CD14-positive monocyte (primary cell): ENCODE results near the gene RTN1. TPM values are rescaled to one million over a fixed set of nuclear protein-coding genes. Genes with fewer than 3 reads are reported as not detected.

ENCODE experiments used
- DNase-seq, 3 donors: peaks; one replicate each; pipeline ENCODE4 v3.0.0-alpha.2; 2011 to 2022
- H2AFZ ChIP-seq: 2 replicates; pipeline ENCODE4 v1.6.0; 2012; ENCODE audit warnings: mild to moderate bottlenecking, low read depth, low read length, inconsistent platforms; ENCODE audit not compliant: insufficient read depth, poor library complexity, severe bottlenecking
- H3K27ac ChIP-seq, 2 donors: 1 replicate in 1 of 2; 2 replicates in 1 of 2; pipeline ENCODE4 v1.5.1; 2012 to 2013; ENCODE audit warnings: low read length in 2 of 2, control low read depth in 1 of 2, inconsistent platforms in 1 of 2, low read depth in 1 of 2, mild to moderate bottlenecking in 1 of 2
- H3K27me3 ChIP-seq, 2 donors: one replicate each; pipeline versions ENCODE4 v1.6.0 to v1.6.1; 2011 to 2013; ENCODE audit warnings: low read length in 2 of 2; ENCODE audit not compliant: control insufficient read depth in 2 of 2, insufficient read depth in 2 of 2
- H3K36me3 ChIP-seq, 2 donors: replicated peaks in 1 of 2; 1 replicate in 1 of 2; 2 replicates in 1 of 2; pipeline versions ENCODE4 v1.5.1 to v1.6.1; 2012 to 2013; ENCODE audit warnings: low read length in 2 of 2, control low read depth in 1 of 2, inconsistent platforms in 1 of 2, mild to moderate bottlenecking in 1 of 2; ENCODE audit not compliant: insufficient read depth in 2 of 2, control insufficient read depth in 1 of 2
- H3K4me1 ChIP-seq, 2 donors: 1 replicate in 1 of 2; 2 replicates in 1 of 2; pipeline versions ENCODE4 v1.5.1 to v1.6.1; 2012 to 2013; ENCODE audit warnings: low read length in 2 of 2, control low read depth in 1 of 2, inconsistent platforms in 1 of 2, mild to moderate bottlenecking in 1 of 2, moderate library complexity in 1 of 2; ENCODE audit not compliant: insufficient read depth in 2 of 2, control insufficient read depth in 1 of 2
- H3K4me2 ChIP-seq: replicated peaks from 2 replicates; pipeline ENCODE3; 2012; ENCODE audit warnings: low read length, moderate library complexity, mild to moderate bottlenecking; ENCODE audit not compliant: poor library complexity, severe bottlenecking; ENCODE audit errors: extremely low read depth
- H3K4me3 ChIP-seq, 3 experiments: fragments of 200-600 bp in 1 of 3; sonication (generic) in 1 of 3; replicated peaks in 1 of 3; 1 replicate in 2 of 3; 2 replicates in 1 of 3; pipeline ENCODE4 v1.5.1; 2011 to 2013; ENCODE audit warnings: low read length in 3 of 3, mild to moderate bottlenecking in 3 of 3, control low read depth in 2 of 3, low read depth in 2 of 3, inconsistent platforms in 1 of 3, moderate library complexity in 1 of 3
- H3K79me2 ChIP-seq: 2 replicates; pipeline ENCODE4 v1.6.0; 2012; ENCODE audit warnings: mild to moderate bottlenecking, control low read depth, inconsistent platforms, low read length, moderate library complexity; ENCODE audit not compliant: insufficient read depth
- H3K9ac ChIP-seq: 2 replicates; pipeline ENCODE4 v1.6.0; 2017; ENCODE audit warnings: low read length, mild to moderate bottlenecking; ENCODE audit not compliant: insufficient read depth, poor library complexity, severe bottlenecking
- H3K9me3 ChIP-seq, 2 donors: replicated peaks in 1 of 2; 1 replicate in 1 of 2; 2 replicates in 1 of 2; pipeline versions ENCODE4 v1.5.1 to v1.6.1; 2012 to 2013; ENCODE audit warnings: low read length in 2 of 2, control low read depth in 1 of 2; ENCODE audit not compliant: control insufficient read depth in 1 of 2, insufficient read depth in 1 of 2
- H4K20me1 ChIP-seq: 2 replicates; pipeline ENCODE4 v1.6.0; 2012; ENCODE audit warnings: mild to moderate bottlenecking, low read length, control low read depth, moderate library complexity; ENCODE audit not compliant: insufficient read depth
- H3K27ac Mint-ChIP-seq, 7 donors: one replicate each; pipeline ENCODE4 v1.8.0; 2020; ENCODE audit warnings: mild to moderate bottlenecking in 7 of 7, mixed read lengths in 7 of 7, moderate library complexity in 6 of 7, inconsistent platforms in 2 of 7
- H3K27me3 Mint-ChIP-seq, 3 donors: one replicate each; pipeline ENCODE4 v1.8.0; 2021 to 2022; ENCODE audit warnings: low read depth in 3 of 3, mild to moderate bottlenecking in 3 of 3, mixed read lengths in 3 of 3, moderate library complexity in 3 of 3, inconsistent platforms in 1 of 3
- H3K36me3 Mint-ChIP-seq, 2 donors: one replicate each; pipeline ENCODE4 v1.8.0; 2020; ENCODE audit warnings: mixed read lengths in 2 of 2, inconsistent platforms in 1 of 2, mild to moderate bottlenecking in 1 of 2
- H3K4me1 Mint-ChIP-seq: one replicate; pipeline ENCODE4 v1.8.0; 2020; ENCODE audit warnings: mild to moderate bottlenecking, mixed read lengths
- H3K4me3 Mint-ChIP-seq, 2 donors: one replicate each; pipeline ENCODE4 v1.8.0; 2020; ENCODE audit warnings: mild to moderate bottlenecking in 2 of 2, mixed read lengths in 2 of 2, moderate library complexity in 1 of 2
- H3K9me3 Mint-ChIP-seq, 7 donors: one replicate each; pipeline ENCODE4 v1.8.0; 2020 to 2022; ENCODE audit warnings: mixed read lengths in 7 of 7, mild to moderate bottlenecking in 6 of 7, moderate library complexity in 6 of 7, inconsistent platforms in 2 of 7
- CTCF ChIP-seq: fragments of 200-600 bp; IDR thresholded peaks from one replicate; pipeline ENCODE4 v1.8.0; 2022; ENCODE audit warnings: antibody characterized with exemption, mild to moderate bottlenecking
- WGBS: methylation state at CpG from one replicate; pipeline ENCODE4 v1.1.5; 2013; ENCODE audit warnings: missing lambda C conversion rate; ENCODE audit not compliant: insufficient coverage; 5-methylcytosine and 5-hydroxymethylcytosine counted together
- intact Hi-C, 2 donors: fragments of 100-400 bp; cut with micrococcal nuclease; formaldehyde crosslinking; loops; one replicate each; pipeline versions ENCODE4 v1.15.0 to v1.15.1; 2023
- polyA plus RNA-seq, 3 donors: library from polyadenylated mRNA; depleted of rRNA in 1 of 3; unstranded in 2 of 3; stranded (reverse) in 1 of 3; fragments of 300-500 nt in 2 of 3; fragments of >200 nt in 1 of 3; fragmentation: Illumina TruSeq in 2 of 3; gene quantifications; 1 replicate in 2 of 3; 2 replicates in 1 of 3; pipeline ENCODE4 v1.2.3, GENCODE V29; 2012 to 2021

RTN1 gene
- polyA plus RNA-seq, 3 donors: 40.2 to 75.1 (median 55.0) TPM

DNA sequence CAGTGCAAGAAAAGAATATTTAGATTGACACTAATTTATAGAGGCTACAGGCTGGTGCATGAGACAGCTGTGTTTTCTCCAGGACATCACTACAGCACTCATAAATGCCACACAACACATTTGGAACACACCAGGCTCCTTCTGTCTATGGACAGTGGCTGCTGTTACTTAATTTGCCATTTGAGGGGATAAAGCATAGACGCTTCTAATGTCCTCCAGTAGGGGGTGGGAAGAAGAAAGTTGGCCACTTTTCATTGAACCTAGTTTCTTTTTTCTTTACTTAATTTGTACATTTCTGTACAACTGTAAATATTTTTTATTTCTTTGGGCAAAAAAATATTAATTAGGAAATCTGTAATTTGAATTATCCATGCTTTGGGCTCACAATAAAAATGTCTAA, 12.4 kb upstream of the RTN1 start:
- H3K4me3 Mint-ChIP-seq: no peak overlapping the region
- intact Hi-C loops: no loop called here
- Histone ChIP-seq H3K4me1 (no peaks in the 10 kb centered on the region), H3K9ac (no peak overlapping the region), H4K20me1 (no peaks in the 10 kb centered on the region), H3K79me2 (no peaks in the 10 kb centered on the region), H3K4me2 (no peak overlapping the region), H3K36me3 (no peaks in the 10 kb centered on the region), H2AFZ (no peak overlapping the region), H3K4me3 (no peak overlapping the region), H3K27me3 (no peaks in the 10 kb centered on the region), H3K9me3 (peaks cover 0 to 9% of the 10 kb centered on the region in 2 donors), H3K27ac (no peak overlapping the region)
- no CpG with 5 or more reads among the region's 1 CpG for WGBS
- no peak for DNase-seq
- peaks cover 3 to 8% (median 6%) of the 10 kb centered on the region in 7 donors for H3K9me3 Mint-ChIP-seq
- peaks cover 1 to 12% (median 3%) of the 10 kb centered on the region in 3 donors for H3K27me3 Mint-ChIP-seq
- no peak overlapping the region for H3K27ac Mint-ChIP-seq
- TF ChIP-seq CTCF: peak; percentile 41
- no peaks in the 10 kb centered on the region for H3K36me3 Mint-ChIP-seq
- no peaks in the 10 kb centered on the region for H3K4me1 Mint-ChIP-seq

- Mint-ChIP-seq H3K36me3 (peaks cover 0 to 9% of the 10 kb centered on the region in 2 donors), H3K9me3 (peaks cover 0 to 14% (median 2%) of the 10 kb centered on the region in 7 donors), H3K27ac (peak overlapping the region in 3 of 7 donors; percentile 69 to 93 (median 72)), H3K4me1 (peaks cover 28% of the 10 kb centered on the region), H3K4me3 (peak overlapping the region; percentile 100), H3K27me3 (peaks cover 35 to 52% (median 43%) of the 10 kb centered on the region in 3 donors)
- Histone ChIP-seq H4K20me1 (peaks cover 39% of the 10 kb centered on the region), H3K36me3 (no peaks in the 10 kb centered on the region), H3K27me3 (peaks cover 10 to 34% of the 10 kb centered on the region in 2 donors), H3K4me3 (peak overlapping the region; percentile 66 to 91 (median 84)), H3K9ac (peak overlapping the region; percentile 79), H2AFZ (peak overlapping the region; percentile 89), H3K9me3 (no peaks in the 10 kb centered on the region), H3K27ac (peak overlapping the region in 1 of 2 donors; percentile 66), H3K79me2 (peaks cover 12% of the 10 kb centered on the region), H3K4me1 (peaks cover 17 to 27% of the 10 kb centered on the region in 2 donors), H3K4me2 (peak overlapping the region; percentile 83)
- intact Hi-C loops: no loop called here
- DNase-seq: no peak
- no peak for TF ChIP-seq CTCF
- WGBS: 0% methylated on average over 1 of the region's 4 CpGs
Measured at GRCh38 chr14:59871166-59871495, 555 bp upstream of the RTN1 start.
